ENCODE data around the gene SLC49A3.

DNA sequence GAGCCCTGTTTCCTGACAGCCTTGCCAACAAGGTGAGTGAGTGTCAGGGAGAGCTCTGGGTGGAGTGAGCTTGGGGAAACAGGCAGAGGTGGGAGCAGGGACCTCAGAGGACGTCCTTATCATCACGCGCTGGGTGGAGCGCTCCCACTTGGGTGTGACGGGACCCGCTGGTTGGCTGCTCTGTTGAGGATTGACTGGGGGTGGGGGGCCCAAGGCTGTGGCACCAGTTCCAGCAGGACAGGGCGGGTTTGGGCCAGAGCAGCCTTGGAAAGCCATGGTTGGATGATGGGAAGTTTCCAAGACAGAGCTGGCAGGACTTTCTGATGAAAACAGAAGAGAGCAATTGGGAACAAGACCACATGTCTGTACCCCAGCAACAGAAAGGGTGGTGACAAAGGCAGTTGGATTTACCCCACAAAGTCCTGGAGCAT is 13.7 kb upstream of the SLC49A3 start:
- TF ChIP-seq, protein P1, sequence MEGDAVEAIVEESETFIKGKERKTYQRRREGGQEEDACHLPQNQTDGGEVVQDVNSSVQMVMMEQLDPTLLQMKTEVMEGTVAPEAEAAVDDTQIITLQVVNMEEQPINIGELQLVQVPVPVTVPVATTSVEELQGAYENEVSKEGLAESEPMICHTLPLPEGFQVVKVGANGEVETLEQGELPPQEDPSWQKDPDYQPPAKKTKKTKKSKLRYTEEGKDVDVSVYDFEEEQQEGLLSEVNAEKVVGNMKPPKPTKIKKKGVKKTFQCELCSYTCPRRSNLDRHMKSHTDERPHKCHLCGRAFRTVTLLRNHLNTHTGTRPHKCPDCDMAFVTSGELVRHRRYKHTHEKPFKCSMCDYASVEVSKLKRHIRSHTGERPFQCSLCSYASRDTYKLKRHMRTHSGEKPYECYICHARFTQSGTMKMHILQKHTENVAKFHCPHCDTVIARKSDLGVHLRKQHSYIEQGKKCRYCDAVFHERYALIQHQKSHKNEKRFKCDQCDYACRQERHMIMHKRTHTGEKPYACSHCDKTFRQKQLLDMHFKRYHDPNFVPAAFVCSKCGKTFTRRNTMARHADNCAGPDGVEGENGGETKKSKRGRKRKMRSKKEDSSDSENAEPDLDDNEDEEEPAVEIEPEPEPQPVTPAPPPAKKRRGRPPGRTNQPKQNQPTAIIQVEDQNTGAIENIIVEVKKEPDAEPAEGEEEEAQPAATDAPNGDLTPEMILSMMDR (conservative IDR thresholded peaks at IDR 0.05; ENCODE audit: low read length), result no peak
- TF ChIP-seq EZH2phosphoT487 (IDR thresholded peaks at IDR 0.05; ENCODE audit: borderline replicate concordance, low read depth, low read length), result no peak
